Brain microvascular endothelial cell (primary cell): Measurements from ENCODE around the gene TMEM59.

Experiments used
- DNase-seq: peaks from one replicate; pipeline ENCODE4 v3.0.0-alpha.2; 2020
- H3K27ac ChIP-seq: fragments of 250-450 bp; sonication (Bioruptor Pico); 2 replicates; pipeline ENCODE4 v1.5.1; 2020; ENCODE audit warnings: mild to moderate bottlenecking, moderate library complexity
- H3K27me3 ChIP-seq: fragments of 250-450 bp; sonication (Bioruptor Pico); replicated peaks from 2 replicates; pipeline ENCODE4 v1.5.1; 2020; ENCODE audit warnings: mild to moderate bottlenecking
- H3K36me3 ChIP-seq: fragments of 250-450 bp; sonication (Bioruptor Pico); replicated peaks from 2 replicates; pipeline ENCODE4 v1.5.1; 2020; ENCODE audit warnings: mild to moderate bottlenecking
- H3K4me3 ChIP-seq: 2 replicates; pipeline ENCODE4 v1.5.1; 2011; ENCODE audit warnings: low read depth, mild to moderate bottlenecking, control low read depth, low read length, moderate library complexity
- in situ Hi-C: cut with HindIII; loops from 2 replicates; pipeline ENCODE4 v1.10.0; 2017; ENCODE audit warnings: low sequenced_read_pairs, low pct_ligation_motif_present
- TF ChIP-seq, protein P1 (sequence below): IDR thresholded peaks from 2 replicates; pipeline ENCODE4 v1.5.1; 2011; ENCODE audit warnings: low read depth, mild to moderate bottlenecking, moderate library complexity, low read length, control low read depth, inconsistent platforms; ENCODE audit errors: missing control alignments

TMEM59 gene

DNA sequence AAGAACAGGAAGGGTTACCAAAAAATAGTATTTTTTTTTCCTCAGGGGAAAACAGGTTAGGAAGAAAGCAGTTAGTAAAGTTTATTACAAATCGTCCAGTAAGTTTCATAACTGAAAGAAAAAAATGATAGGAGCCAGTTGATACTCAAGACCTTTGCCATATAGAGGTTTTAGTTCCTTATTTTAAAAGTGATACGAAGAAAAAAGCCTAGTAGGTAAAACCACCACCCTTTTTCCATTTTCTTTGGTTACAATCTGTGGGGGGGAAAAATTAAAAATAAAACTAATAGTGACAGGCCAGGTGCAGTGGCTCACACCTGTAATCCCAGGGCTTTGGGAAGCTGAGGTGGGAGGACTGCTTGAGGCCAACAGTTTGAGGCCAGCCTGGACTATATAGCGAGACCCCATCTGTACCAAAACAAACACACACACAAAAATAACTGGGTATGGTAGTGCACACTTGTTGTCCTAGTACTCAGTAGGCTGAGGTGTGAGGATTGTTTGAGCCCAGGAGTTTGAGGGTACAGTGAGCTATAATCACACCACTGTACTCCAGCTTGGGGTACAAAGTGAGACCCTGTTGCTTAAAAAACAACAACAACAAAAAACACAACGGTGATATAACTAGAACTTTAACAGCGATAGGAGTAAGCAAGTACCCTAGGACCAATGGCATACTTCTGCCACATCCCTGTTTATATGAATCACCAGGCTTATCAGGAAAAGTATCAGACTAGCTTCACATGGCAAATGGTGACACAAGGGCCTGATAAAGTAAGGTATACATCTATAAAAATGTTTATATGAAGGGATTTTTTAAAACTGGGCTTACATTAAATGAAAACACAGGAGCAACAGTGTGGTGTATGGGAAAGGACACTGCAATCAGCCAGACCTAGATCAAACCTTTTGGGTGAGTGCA is 5.4 kb downstream of the TMEM59 start:
- H3K36me3 ChIP-seq: peaks cover under 1% of the 10 kb centered on the region
- H3K27me3 ChIP-seq: no peaks in the 10 kb centered on the region
- H3K4me3 ChIP-seq: no peak overlapping the region
- no peak for DNase-seq
- H3K27ac ChIP-seq: peak overlapping the region; percentile 61
- TF ChIP-seq, protein P1, sequence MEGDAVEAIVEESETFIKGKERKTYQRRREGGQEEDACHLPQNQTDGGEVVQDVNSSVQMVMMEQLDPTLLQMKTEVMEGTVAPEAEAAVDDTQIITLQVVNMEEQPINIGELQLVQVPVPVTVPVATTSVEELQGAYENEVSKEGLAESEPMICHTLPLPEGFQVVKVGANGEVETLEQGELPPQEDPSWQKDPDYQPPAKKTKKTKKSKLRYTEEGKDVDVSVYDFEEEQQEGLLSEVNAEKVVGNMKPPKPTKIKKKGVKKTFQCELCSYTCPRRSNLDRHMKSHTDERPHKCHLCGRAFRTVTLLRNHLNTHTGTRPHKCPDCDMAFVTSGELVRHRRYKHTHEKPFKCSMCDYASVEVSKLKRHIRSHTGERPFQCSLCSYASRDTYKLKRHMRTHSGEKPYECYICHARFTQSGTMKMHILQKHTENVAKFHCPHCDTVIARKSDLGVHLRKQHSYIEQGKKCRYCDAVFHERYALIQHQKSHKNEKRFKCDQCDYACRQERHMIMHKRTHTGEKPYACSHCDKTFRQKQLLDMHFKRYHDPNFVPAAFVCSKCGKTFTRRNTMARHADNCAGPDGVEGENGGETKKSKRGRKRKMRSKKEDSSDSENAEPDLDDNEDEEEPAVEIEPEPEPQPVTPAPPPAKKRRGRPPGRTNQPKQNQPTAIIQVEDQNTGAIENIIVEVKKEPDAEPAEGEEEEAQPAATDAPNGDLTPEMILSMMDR: no peak
- in situ Hi-C loops: no loop called here

GRCh38 chr1:54046671-54047383 is 6.2 kb downstream of the TMEM59 start:
- Histone ChIP-seq H3K36me3 (peaks cover 7% of the 10 kb centered on the region), H3K27ac (peak overlapping the region; percentile 61), H3K4me3 (no peak overlapping the region), H3K27me3 (no peaks in the 10 kb centered on the region)
- DNase-seq: no peak
- TF ChIP-seq, protein P1: no peak
- in situ Hi-C loops: no loop called here

DNA sequence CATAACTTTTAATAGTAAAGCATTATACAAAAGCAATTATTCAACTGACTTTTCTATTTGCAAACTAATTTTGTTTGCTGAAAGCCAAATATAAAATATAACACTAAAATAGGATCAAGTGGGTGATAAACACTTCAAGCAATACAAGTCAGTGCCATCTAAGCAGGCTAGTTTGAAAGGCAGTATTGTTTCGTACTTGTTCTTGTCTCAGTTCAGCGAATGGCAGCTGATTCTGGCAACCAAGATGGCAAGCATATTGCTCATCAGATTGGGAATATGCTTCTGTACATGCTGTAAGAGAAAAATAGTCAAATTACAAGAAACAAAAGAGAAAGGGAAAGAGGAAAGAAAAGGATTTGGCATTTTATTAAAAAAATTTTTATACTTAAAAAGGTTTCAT is 7.5 kb downstream of the TMEM59 start:
- in situ Hi-C loops: no loop called here
- peaks cover 7% of the 10 kb centered on the region for H3K36me3 ChIP-seq
- no peak overlapping the region for H3K27ac ChIP-seq
- TF ChIP-seq, protein P1: no peak
- DNase-seq: no peak
- no peaks in the 10 kb centered on the region for H3K27me3 ChIP-seq
- no peak overlapping the region for H3K4me3 ChIP-seq

DNA sequence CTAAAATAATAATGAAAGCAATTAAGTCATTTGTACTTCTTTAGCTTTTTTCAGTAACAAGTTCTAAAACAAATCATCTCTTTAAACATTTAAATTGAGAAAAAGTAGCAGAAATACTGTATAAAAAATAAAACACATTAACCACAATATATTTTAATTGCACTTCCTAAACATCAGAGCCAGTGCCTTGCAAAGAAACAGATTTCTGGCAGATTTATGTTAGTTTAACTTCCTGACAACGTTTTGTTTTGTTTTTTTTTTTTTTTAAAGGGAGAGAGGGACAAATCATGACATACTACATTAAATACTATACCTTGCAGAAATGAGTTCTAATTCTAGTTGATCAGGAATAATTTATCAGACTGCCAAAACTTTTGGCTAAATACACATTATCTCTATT is 11.2 kb downstream of the TMEM59 start:
- H3K36me3 ChIP-seq: peaks cover 25% of the 10 kb centered on the region
- no peak overlapping the region for H3K4me3 ChIP-seq
- H3K27ac ChIP-seq: no peak overlapping the region
- DNase-seq: no peak
- TF ChIP-seq, protein P1: no peak
- in situ Hi-C loops: no loop called here
- H3K27me3 ChIP-seq: no peaks in the 10 kb centered on the region

GRCh38 chr1:54037476-54037875 is 15.5 kb downstream of the TMEM59 start:
- in situ Hi-C loops: no loop called here
- Histone ChIP-seq H3K4me3 (no peak overlapping the region), H3K36me3 (peaks cover 43% of the 10 kb centered on the region), H3K27ac (no peak overlapping the region), H3K27me3 (no peaks in the 10 kb centered on the region)
- peak; percentile 39 for DNase-seq
- TF ChIP-seq, protein P1: no peak
